ENCODE data around the gene CNTN2. TPM values are rescaled to one million over a fixed set of nuclear protein-coding genes. Genes with fewer than 3 reads are reported as not detected.

CNTN2 gene, protein sequence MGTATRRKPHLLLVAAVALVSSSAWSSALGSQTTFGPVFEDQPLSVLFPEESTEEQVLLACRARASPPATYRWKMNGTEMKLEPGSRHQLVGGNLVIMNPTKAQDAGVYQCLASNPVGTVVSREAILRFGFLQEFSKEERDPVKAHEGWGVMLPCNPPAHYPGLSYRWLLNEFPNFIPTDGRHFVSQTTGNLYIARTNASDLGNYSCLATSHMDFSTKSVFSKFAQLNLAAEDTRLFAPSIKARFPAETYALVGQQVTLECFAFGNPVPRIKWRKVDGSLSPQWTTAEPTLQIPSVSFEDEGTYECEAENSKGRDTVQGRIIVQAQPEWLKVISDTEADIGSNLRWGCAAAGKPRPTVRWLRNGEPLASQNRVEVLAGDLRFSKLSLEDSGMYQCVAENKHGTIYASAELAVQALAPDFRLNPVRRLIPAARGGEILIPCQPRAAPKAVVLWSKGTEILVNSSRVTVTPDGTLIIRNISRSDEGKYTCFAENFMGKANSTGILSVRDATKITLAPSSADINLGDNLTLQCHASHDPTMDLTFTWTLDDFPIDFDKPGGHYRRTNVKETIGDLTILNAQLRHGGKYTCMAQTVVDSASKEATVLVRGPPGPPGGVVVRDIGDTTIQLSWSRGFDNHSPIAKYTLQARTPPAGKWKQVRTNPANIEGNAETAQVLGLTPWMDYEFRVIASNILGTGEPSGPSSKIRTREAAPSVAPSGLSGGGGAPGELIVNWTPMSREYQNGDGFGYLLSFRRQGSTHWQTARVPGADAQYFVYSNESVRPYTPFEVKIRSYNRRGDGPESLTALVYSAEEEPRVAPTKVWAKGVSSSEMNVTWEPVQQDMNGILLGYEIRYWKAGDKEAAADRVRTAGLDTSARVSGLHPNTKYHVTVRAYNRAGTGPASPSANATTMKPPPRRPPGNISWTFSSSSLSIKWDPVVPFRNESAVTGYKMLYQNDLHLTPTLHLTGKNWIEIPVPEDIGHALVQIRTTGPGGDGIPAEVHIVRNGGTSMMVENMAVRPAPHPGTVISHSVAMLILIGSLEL
- not detected in 2 replicates for total RNA-seq (2014; rRNA removed; shearing (Covaris generic))

DNA sequence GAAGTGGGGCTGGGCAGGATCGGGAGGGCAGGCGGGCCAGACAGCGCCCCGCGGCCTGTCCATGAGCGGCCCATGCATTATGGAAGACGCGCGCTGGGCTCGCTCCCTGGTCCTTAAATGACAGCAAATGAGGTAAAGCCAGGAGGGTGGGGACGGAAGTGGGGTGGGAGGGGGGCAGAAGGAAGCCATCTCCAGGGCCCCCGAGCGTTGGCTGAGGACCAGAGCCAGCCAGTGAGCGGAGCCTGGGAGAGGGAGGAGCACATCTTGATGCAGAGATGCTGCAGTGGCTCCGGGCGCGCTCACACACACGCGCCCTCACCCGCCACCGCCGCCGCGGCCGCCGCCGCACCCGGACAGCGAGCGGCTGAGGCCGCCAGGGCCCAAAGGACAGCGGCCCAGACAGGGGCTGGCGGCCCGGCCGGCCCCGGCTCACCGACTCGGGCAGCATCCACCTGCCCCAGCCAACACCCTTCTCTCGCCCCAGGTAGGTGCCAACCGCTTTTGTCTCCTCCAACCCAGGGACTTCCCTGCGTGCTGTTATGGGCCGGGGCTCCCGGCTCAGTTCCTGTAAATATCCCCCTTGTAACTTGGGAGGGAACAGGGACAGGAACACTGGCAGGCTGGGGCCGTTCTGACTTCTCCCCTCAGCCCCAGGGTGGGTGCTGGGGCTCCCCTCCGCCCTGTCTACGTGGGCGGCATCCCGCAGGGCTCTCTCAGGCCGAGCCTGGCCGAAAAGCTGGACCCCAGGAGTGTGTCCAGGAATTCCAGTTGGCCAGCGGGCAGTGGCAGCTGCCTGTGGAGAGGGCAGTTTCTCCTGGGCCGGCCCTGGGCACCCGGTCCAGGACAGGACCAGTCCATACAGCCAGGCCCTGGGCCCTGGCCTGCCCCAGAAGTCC, at the start of gene CNTN2:
TSS of gene CNTN2 (plus strand) at position 302 of the 896 bp plus-strand sequence. CDS start 9,974 bp downstream, outside the sequence.
- no peak for DNase-seq (ENCODE audit: low read depth)

DNA sequence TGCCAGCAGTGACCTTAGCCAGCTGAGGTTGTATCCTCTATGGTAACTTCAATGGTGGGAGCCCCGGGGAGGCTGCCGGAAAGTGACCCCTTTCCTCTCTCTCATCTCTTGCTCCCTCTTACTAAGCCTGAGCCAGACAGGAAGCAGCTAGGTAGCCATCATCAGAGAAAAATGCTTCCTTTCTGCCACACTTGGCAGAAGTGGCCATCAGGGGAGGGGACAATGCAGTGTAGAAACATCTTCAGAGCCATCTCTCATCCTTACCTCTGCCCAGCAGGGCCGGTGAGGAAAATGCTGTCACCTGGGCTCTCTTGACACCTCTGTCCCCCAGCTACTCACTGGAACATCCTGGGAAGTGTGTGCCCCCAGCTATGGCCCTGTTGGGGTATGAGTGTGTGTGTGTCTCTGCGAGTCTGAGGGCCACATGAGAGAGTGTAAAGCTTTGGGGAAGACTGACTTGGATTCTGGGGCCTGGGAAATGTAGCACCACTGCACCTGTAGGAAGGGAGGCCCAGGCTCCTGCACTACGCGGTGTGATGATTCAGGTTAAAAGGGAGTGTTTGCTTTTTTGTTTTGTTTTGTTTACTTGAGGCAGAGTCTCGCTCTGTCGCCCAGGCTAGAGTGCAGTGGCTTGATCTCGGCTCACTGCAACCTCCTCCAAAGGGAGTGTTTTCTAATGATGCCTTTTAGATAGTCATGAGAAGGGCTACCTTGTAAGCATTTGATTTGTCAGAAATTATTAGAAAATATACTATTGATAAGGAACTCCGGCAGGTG, 48.7 kb upstream of the CNTN2 start:
- no peak for DNase-seq (ENCODE audit: low read depth)

DNA sequence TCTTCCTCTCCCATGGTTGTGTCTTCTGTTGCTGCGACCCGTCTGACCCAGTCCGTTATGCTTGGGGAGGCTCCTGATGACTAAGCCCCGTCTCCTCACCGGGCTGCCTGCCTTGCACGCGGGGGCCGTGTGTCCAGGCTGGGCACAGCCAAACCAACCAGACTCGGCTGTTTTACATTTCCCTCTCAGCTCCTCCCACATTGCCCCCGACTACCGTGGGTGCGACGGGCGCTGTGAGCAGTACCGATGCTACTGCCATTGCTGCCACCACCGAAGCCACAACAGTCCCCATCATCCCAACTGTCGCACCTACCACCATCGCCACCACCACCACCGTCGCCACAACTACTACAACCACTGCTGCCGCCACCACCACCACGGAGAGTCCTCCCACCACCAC, 46.0 kb upstream of the CNTN2 start:
- no peak for DNase-seq (ENCODE audit: low read depth)

DNA sequence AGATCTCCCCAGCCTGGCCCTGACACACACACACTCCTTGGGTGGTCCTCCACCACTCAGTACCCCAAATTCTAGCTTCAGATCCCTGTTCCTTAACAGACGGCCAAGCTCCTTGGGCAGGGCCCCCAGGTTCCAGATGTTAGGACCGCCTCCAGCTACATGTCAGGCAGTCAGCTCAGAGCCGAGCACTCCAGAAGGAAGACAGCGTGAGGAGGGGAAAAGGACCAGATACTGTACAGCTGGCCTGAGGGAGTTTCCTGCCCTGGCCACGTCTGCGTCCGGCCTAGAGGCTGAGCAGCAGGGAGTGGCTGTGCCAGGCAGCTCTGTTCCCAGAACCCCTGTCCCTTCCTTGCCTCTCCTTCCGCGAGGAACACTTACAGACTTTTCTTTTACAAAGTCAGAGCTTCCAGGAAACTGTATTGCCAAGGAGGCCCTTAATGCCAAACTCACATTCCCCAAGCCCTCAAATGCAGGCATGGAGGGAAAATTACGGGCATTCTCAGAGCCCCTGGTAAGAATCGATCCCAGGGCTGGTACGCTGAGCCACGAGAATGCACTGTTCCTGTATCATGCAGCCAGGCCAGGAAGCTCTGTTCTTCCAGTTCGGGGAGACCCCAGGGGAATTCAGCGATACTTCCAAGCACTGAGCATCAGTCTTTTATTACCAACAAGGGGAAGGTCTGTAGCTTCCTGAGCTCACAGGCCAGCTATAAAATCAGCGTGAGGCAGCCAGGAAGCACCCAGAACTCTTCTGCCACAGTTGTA, 45.2 kb upstream of the CNTN2 start:
- DNase-seq (ENCODE audit: low read depth) = no peak

DNA sequence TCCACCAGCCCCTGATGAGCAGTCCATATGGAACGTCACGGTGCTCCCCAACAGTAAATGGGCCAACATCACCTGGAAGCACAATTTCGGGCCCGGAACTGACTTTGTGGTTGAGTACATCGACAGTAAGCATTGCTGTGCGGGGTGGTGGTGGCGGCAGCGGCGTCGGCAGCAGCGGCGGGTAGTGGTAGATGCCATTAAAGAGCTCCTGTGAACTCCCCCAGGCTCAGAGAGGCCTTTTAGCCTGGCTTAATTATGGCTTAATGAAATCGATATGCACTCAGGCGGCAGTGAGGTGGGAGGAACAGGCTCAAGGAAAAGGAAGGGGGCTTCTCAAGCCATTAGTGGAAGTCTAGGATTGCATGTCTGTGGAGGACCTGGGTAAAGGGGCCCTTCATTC, 41.9 kb upstream of the CNTN2 start:
- no peak for DNase-seq (ENCODE audit: low read depth)

DNA sequence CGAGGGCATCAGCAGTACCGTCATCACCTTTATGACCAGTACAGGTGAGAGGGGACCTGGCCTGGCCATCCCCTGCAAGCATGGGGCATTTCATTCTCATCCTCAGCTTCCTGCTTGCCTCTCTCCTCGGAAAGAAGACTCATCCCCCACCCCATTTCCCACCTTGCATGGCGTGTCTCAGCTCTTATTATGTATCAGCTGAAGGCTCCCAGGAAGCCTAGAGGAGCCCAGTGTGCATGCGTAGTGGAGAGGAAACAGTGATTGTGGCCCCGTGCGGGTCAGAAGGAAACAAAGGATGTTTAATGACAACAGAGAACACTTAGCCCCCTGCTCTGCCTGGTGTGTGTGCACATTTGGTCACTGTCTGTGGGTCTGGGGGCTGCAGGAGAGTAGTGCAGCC, 40.3 kb upstream of the CNTN2 start:
- DNase-seq (ENCODE audit: low read depth) = no peak

DNA sequence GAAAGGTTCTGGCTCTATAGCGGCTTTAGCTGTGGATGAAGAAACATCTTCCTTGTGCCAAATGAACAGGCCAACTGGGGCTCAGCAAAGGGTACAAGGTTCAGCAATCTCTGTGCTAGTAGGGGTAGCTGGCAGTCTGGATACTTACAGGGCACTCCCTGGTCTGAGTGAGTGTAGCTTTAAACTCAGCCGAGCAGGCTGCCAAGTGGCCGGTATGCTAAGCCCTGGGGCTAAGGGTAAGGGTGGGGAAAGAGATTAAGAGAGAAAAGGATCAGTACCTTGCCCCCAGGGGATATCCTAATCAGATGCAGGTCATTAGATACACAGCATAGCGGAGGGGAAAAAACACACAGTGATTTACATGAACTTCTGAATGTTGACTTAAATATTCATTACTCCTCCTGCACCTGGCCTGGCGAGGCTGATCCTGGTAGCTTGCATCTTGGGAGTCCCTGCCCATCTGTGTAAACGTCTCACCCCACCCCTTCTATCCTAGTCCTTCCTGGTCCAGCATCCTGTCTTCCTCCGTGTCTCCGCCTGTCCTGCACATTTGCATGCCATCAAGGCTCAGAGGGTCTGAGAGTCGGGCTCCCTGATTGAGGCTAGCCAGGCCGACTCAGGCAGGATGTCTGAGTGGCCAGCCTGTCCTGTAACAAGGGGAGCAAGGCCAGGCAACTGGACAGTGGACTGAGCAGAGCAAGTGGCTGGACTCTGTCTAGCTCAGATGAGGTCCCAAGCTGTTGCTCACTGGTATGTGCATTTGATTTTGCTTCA, 39.5 kb upstream of the CNTN2 start:
- no peak for DNase-seq (ENCODE audit: low read depth)

DNA sequence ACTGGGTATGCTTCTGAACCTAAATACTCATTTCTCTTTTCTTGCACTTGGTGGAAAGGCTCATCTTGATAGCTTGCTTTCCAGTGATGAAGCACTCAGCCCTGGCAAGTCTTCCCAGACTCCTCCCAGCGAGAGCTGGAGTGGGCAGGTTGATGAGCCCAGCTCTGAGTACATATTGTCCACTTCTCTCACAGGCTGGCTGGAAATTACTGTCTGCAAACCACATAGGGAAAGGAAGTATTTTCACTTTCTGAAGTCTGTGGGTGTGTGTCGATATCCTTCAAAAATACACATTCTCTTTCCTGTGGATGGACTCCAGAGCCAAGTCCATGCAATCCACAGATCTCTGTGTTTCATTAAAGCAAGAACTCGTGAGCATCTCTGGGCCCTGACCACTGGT, 38.7 kb upstream of the CNTN2 start:
- no peak for DNase-seq (ENCODE audit: low read depth)

DNA sequence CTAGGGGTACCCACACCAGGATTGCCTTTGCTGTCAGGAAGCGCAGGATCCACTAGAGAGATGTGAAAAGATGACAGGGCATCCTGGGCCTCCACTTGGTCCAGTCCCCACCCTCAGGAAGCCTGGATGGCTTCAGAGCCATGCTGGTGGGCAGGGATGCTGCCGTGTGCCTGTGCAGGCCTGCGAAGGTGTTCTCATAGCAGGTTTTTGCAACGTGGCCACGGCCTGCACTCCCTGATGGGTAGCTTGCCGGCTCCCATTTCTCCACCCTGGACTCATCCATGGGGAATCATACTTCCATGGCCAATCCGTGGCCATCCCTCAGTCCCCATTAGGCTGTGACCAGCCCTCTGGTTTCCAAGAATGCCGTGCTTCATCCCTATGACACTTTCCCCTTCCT, 34.1 kb upstream of the CNTN2 start:
- no peak for DNase-seq (ENCODE audit: low read depth)

DNA sequence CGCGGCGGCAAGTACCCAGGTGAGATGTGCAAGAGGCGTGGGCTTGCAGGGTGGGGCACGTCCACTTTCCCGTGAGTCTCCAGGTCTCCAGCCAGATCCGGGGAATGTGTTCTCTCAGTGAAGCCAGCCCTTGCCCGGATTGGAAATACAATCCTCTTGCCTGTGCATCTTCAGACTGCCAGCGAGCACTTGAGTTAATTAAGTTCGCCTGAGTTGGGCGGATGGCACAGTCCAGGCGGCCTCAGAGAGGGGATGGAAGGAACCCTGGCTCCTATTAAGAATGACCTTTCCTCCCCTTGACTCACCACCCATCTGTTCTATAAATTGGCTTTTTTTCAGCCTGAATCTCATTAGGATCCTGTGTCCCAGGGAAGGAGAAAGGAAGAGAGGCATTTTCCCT, 33.3 kb upstream of the CNTN2 start:
- DNase-seq (ENCODE audit: low read depth) = peak; percentile 27

DNA sequence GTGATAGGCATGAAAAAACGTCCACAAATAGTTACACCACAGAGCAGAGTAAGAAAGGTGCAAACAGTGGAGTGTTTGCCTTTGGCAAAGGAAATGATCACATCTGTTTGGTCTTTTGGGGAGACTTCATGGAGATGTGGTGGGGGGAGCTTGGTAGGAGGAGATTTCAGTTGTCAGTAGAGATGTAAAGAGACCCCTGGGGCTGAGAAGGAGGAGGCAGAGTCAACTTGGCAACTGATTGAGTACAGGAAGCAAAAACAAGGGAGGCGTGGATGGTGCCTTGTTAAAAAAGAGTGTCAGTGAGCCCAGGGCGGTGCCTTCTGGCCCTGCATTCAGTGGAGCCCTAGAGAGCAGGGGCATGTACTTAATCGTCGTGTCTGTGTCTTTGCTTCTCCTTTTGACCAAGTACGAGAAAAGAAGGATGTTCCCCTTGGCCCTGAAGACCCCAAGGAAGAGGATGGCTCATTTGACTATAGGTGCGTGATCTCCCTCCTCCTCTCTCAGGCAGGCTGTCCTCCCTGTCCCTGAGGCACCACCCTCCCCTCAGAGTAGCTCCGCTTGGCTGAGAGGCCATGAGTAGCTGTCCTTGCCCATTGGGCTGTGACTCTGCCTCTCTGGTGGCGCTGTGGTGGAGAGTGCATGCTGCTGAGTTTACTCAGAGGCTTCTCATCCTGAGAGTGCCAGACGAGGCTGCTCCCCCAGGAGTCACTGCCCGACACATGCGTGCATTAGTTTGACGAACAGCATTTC, 30.4 kb upstream of the CNTN2 start:
- DNase-seq (ENCODE audit: low read depth) = no peak

DNA sequence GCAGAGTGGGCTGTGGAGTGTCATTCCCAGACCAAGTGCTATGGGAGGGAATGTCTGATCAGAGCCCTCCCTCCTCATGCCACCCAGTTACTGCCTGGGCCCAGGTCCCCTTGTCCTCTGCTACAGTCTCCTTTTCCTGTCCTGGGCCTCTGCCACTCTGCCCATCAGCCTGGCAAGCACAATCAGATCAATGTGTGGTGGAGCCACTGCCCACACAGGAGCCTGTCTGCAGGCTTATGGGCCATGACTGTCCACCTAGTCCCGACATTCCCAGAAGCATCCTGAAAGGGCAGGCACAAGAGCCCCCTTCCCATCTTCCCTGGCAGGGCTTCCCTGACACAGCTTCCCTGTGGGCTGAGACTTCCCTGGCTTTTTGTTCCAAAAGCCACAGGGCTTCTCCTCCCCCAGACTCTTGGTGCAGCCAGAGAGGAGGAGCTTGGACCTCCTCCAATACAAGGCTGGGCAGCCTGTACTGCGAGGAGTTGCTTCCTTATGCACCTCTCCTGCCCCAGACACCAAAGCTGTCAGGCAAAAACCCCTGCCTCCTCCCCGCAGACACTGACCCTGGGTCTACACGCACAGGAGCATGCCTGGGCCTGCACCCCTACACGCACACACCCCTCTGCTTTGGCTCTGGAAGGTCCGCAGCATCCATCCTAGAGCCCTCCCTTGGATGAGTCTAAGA, 29.2 kb upstream of the CNTN2 start:
- peak; percentile 30 for DNase-seq (ENCODE audit: low read depth)

DNA sequence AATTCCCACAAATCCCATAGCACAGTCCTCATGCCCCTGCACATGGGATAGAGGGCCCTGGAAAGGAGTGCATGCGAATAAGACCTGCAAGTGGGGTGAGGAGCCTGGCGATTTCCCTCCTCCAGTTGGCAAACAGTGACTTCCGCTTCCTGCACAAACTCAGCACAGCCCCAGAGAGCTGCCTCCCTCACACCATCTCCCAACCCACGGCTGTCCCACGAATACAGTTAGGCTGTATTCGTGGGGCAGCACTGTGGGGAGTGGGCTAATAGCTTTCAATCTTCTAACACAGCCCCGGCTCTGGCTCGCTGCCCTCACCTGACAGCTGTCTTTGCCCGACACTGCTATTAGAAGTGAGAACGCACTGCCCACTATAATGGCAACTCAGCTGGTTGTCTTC, 28.2 kb upstream of the CNTN2 start:
- DNase-seq (ENCODE audit: low read depth) = no peak

DNA sequence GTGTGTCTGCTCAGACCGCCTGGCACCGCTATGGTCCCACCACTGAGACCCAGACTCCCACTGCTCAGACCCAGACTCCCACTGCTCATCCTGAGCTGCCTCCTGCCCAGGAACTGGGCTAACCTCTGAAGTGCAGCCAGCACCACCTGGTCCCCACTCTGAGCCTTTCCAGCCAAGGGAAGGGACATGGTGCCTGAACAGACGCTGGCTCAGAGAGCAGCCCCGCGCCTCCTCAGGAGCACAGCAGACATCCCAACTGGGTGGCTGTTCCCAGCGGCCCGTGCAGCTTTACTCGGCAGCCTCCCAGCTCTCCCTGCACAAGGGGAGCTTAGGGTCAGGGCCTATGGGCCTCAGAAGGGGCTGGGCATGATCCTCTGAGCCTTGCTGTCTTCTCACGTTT, 27.8 kb upstream of the CNTN2 start:
- DNase-seq (ENCODE audit: low read depth) = no peak

DNA sequence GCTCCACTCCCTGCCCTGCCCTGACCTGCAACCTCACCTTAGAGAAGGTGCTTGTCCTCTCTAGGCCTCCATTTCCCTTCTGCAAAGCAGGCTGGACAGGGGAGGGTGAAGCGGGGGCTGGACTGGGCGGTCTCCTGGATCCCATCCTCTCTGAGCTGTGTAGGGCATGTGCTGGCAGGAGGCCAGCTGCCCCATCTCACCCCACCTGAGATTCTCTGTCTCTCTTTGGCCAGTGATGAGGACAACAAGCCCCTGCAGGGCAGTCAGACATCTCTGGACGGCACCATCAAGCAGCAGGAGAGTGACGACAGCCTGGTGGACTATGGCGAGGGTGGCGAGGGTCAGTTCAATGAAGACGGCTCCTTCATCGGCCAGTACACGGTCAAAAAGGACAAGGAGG, 26.9 kb upstream of the CNTN2 start:
- no peak for DNase-seq (ENCODE audit: low read depth)

DNA sequence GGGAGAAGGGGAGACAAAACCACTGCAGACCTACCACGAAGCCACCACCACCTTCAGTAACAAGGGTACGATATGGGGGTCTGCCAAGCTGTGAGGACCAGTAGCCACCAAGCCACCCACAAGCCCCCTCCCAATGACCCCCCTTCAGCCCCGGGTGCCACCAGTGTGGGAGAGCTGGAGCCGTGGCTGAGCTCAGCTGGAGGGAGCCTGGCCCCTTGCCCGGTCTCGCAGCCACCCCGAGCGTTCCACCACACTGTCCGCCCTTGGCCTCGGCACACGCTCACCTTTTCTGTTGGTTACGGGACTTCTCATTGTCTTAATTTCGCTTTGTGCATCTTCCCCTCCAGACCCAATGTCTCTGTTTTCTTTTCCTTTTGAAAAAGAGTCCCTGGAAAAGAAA, 26.4 kb upstream of the CNTN2 start:
- DNase-seq (ENCODE audit: low read depth) = no peak

DNA sequence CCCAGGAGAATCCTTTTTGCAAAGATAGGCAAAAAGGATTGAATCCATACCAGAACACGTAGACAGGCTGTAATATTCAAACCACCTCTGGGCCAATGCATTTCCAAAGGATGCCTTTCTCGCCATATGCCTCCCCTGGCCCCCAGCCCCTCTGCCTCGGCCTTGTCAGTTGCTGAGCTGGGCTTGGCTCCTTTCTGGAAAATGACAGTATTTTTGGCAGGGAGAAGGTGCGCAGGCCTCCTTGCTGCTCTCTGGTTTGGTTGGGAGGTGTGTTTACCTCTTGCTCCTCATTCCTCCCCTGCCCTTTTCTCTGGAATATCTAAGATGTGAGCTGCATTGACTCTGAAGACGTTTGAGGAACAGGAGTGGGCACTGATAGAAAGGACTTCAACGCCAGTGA, 26.0 kb upstream of the CNTN2 start:
- no peak for DNase-seq (ENCODE audit: low read depth)

DNA sequence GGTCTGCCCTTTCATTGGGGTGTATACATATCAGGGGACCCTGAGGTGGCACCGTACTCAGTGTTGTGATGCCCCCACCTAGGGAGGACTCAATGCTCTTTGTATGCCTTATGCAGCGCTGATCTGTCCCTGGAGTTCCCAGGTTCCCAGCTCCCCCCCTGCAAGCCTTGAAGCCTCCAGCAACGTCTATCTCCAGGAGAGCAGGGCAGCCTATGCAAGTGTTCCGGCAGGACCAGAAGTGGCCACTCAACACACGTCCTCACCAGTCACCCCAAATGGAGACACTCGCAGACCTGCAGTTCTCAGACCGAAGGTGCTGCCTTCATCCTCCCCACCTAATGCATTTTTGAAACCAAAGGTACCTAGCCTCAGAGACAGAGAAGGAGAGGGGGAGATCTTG, 25.2 kb upstream of the CNTN2 start:
- DNase-seq (ENCODE audit: low read depth) = no peak

All from Daoy (cell line).